ENCODE measurements around the gene OR2V1. TPM values are rescaled to one million over a fixed set of nuclear protein-coding genes. Genes with fewer than 3 reads are reported as not detected.
A peak's percentile ranks its signal among the peaks of the same experiment; 100 is the strongest.

The OR2V1 gene
- total RNA-seq, 4 donors from 2014 or later, result not detected

DNA sequence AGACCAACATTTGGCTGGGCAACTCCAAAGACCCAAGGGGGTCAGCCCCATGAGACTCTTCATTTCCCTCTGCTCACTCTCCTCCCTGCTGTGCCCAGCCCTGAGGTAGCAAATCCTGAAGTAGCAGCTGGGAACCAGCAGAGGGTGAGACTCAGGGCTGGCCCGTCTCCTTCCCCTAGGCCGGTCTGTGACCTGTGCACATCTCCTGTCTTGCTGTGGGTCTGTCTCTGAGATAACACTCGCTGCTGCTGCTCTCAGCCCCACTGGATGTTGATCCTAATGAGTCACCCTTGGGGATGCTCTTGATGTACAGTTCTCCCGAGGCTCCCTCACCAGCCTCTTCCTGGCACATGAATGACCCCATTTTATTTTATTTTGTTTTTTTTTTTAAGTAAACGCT lies 7.3 kb upstream of the OR2V1 start:
- intact Hi-C loops (cut with DNase I), result no loop called here
- no peaks in the 10 kb centered on the region for H3K36me3 ChIP-seq
- H3K27me3 ChIP-seq, result no peaks in the 10 kb centered on the region
- TF ChIP-seq, protein P1, sequence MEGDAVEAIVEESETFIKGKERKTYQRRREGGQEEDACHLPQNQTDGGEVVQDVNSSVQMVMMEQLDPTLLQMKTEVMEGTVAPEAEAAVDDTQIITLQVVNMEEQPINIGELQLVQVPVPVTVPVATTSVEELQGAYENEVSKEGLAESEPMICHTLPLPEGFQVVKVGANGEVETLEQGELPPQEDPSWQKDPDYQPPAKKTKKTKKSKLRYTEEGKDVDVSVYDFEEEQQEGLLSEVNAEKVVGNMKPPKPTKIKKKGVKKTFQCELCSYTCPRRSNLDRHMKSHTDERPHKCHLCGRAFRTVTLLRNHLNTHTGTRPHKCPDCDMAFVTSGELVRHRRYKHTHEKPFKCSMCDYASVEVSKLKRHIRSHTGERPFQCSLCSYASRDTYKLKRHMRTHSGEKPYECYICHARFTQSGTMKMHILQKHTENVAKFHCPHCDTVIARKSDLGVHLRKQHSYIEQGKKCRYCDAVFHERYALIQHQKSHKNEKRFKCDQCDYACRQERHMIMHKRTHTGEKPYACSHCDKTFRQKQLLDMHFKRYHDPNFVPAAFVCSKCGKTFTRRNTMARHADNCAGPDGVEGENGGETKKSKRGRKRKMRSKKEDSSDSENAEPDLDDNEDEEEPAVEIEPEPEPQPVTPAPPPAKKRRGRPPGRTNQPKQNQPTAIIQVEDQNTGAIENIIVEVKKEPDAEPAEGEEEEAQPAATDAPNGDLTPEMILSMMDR (IDR thresholded peaks at IDR 0.05), result no peak
- no peak for TF ChIP-seq POLR2A (IDR thresholded peaks at IDR 0.05)
- WGBS, 2 donors, result 41 to 49% methylated on average over 5 of the region's 5 CpGs
- DNase-seq, result no peak
- H3K27ac ChIP-seq, result no peak overlapping the region
- H3K4me3 ChIP-seq (replicated peaks in 1 of 3), result no peak overlapping the region
- H3K9me3 ChIP-seq, result no peaks in the 10 kb centered on the region
- H3K4me1 ChIP-seq, result peaks cover 0 to 3% of the 10 kb centered on the region in 2 donors

DNA sequence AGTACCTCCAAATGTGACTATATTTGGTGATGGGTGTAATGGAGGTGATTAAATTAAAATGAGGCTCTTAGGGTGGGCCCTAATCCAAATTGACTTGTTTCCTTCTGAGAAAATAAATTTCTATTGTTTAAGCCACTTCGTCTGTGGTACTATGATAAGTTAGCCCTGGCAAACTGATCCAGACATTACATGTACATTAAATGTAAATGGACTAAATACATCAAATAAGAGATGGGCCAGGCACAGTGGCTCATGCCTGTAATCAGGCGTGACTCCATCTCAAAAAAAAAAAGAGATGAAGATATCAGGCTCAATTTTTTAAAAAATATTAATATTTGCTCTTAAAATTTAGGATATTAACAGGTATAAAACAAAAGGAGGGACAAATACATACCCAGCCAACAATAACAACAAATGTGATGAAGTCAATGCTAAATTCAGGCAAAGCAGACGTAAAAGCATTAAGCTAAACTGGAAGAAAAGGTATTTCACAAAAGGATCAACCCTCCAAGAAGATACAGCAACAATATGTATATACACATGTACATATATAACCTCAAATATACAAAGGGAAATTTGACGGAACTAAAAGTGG lies 5.5 kb upstream of the OR2V1 start:
- H3K27ac ChIP-seq, result no peak overlapping the region
- intact Hi-C loops (cut with DNase I), result no loop called here
- no peaks in the 10 kb centered on the region for H3K9me3 ChIP-seq

GRCh38 chr5:181134259-181134658 lies 3.3 kb upstream of the OR2V1 start:
- H3K4me3 ChIP-seq (replicated peaks in 1 of 3), result no peak overlapping the region
- no peak for DNase-seq
- H3K9me3 ChIP-seq, result no peaks in the 10 kb centered on the region
- no peak overlapping the region for H3K27ac ChIP-seq
- H3K27me3 ChIP-seq, result no peaks in the 10 kb centered on the region
- intact Hi-C loops (cut with DNase I), result no loop called here
- 84 to 87% methylated on average over 6 of the region's 6 CpGs for WGBS, 2 donors
- H3K36me3 ChIP-seq, result no peaks in the 10 kb centered on the region
- peaks cover 0 to 3% of the 10 kb centered on the region in 2 donors for H3K4me1 ChIP-seq
- TF ChIP-seq, protein P1 (IDR thresholded peaks at IDR 0.05), result no peak
- no peak for TF ChIP-seq POLR2A (IDR thresholded peaks at IDR 0.05)

More for the DNA sequence above, 5.5 kb upstream of the OR2V1 start:
- 89 to 93% methylated on average over 4 of the region's 4 CpGs for WGBS, 2 donors
- Histone ChIP-seq H3K27me3 (no peaks in the 10 kb centered on the region), H3K4me3 (replicated peaks in 1 of 3) (no peak overlapping the region), H3K36me3 (no peaks in the 10 kb centered on the region), H3K4me1 (peaks cover 0 to 3% of the 10 kb centered on the region in 2 donors)
- TF ChIP-seq, protein P1 (IDR thresholded peaks at IDR 0.05), result no peak
- TF ChIP-seq POLR2A (IDR thresholded peaks at IDR 0.05), result no peak
- DNase-seq, result no peak

DNA sequence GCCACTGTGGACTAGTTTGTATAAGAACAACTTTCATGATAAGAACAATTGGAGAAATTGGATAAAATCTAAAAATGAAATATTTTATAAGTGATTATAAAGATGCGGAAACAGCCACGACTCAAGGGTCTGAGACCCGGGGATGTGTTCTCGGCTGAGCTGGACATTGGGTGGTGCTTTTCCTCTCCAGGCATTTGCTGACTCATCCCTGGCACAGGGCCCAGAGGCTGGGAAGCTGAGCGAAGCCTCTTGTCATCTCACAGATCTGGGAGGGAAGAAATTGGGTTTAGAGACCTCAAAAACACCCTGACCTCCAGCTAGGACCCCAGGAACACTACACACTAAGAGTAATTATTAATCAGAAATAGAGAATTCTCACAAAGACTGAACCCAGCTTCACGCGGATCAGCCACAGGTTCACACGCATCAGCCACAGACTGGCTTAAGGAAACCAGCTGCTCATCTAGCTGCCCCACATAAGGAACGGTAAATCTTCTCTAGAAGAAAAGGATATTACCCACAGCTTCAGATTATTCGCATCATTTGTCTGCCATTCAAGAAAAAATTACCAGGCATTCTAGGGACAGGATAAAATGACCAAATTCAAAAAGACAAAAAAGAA lies 2.8 kb upstream of the OR2V1 start:
- WGBS, 2 donors, result 71 to 72% methylated on average over 10 of the region's 10 CpGs
- peaks cover 0 to 3% of the 10 kb centered on the region in 2 donors for H3K4me1 ChIP-seq
- no peak overlapping the region for H3K27ac ChIP-seq
- no peak overlapping the region for H3K4me3 ChIP-seq (replicated peaks in 1 of 3)
- H3K36me3 ChIP-seq, result no peaks in the 10 kb centered on the region
- intact Hi-C loops (cut with DNase I), result no loop called here
- H3K9me3 ChIP-seq, result no peaks in the 10 kb centered on the region
- TF ChIP-seq, protein P1 (IDR thresholded peaks at IDR 0.05), result no peak
- no peak for TF ChIP-seq POLR2A (IDR thresholded peaks at IDR 0.05)
- H3K27me3 ChIP-seq, result no peaks in the 10 kb centered on the region
- DNase-seq, result peak; percentile 65 to 68

GRCh38 chr5:181133083-181133482 lies 2.1 kb upstream of the OR2V1 start:
- H3K9me3 ChIP-seq, result no peaks in the 10 kb centered on the region
- DNase-seq, result no peak
- intact Hi-C loops (cut with DNase I), result no loop called here
- H3K4me3 ChIP-seq (replicated peaks in 1 of 3), result no peak overlapping the region
- H3K4me1 ChIP-seq, result peaks cover 0 to 3% of the 10 kb centered on the region in 2 donors
- no peak overlapping the region for H3K27ac ChIP-seq
- 77 to 85% methylated on average over 3 of the region's 3 CpGs for WGBS, 2 donors
- TF ChIP-seq, protein P1 (IDR thresholded peaks at IDR 0.05), result no peak
- no peak for TF ChIP-seq POLR2A (IDR thresholded peaks at IDR 0.05)
- H3K27me3 ChIP-seq, result no peaks in the 10 kb centered on the region
- H3K36me3 ChIP-seq, result no peaks in the 10 kb centered on the region
